Ishikawa (cell line): ENCODE results near the gene EIF4E1B.

Experiments used
- CEBPB ChIP-seq: IDR thresholded peaks from 2 replicates; pipeline ENCODE4 v1.6.1; 2012
- CREB1 ChIP-seq: IDR thresholded peaks from 2 replicates; pipeline ENCODE4 v1.6.1; 2012; ENCODE audit warnings: low read depth
- EGR1 ChIP-seq: IDR thresholded peaks from 2 replicates; pipeline ENCODE4 v1.6.1; 2012
- EP300 ChIP-seq: IDR thresholded peaks from 2 replicates; pipeline ENCODE4 v1.6.1; 2012; ENCODE audit warnings: borderline replicate concordance
- RAD21 ChIP-seq: IDR thresholded peaks from 2 replicates; pipeline ENCODE4 v1.6.1; 2012; ENCODE audit warnings: low read depth
- TAF1 ChIP-seq: IDR thresholded peaks from 2 replicates; pipeline ENCODE4 v1.6.1; 2012; ENCODE audit warnings: low read depth, mild to moderate bottlenecking
- TEAD4 ChIP-seq: IDR thresholded peaks from 2 replicates; pipeline ENCODE4 v1.6.1; 2012
- YY1 ChIP-seq: IDR thresholded peaks from 2 replicates; pipeline ENCODE4 v1.6.1; 2012; ENCODE audit warnings: low read depth
- TF ChIP-seq, protein P1 (sequence below): IDR thresholded peaks from 2 replicates; pipeline ENCODE4 v1.6.1; 2012
- TF ChIP-seq, protein P2 (sequence below): IDR thresholded peaks from 2 replicates; pipeline ENCODE4 v1.6.1; 2012; ENCODE audit warnings: low read depth, mild to moderate bottlenecking
- TF ChIP-seq, protein P3 (sequence below): IDR thresholded peaks from 2 replicates; pipeline ENCODE4 v1.6.1; 2012

DNA sequence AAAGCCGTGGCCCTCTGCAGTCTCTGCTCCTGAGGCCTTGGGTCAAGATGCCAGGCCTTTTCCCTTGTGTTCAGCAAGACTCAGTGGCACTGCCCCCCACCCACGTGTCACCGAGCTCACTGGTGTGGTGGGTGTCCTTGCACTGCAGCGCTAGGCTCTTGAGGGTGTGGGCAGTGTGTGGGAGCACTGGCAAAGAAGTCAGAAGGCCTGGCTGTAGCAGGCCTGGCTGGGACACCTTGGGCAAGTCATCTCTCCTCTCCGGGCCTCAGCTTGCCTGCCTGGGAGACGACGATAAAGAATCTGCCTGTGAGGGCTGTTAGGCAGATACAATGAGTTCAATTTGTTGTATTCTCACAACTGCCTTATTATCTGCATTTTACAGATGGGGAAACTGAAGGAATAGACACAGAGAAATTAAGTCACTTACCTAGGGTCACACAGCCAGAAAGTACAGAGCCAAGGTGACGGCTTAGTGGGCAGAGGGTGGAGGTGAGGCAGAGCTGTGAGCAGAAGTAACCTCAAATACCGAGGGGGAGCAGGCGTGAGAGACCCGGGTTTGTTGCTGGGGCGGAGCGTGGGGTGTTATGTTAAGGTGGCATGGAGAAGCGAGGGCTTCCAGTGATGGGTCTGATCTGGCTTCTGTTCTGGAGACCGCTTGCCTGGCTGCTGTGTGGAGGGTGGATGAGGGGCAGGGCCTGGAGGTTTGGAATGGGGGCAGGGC is 18.2 kb downstream of the EIF4E1B start:
- TF ChIP-seq RAD21, result no peak
- no peak for TF ChIP-seq EP300
- no peak for TF ChIP-seq TEAD4
- TF ChIP-seq, protein P1, sequence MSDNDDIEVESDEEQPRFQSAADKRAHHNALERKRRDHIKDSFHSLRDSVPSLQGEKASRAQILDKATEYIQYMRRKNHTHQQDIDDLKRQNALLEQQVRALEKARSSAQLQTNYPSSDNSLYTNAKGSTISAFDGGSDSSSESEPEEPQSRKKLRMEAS, result no peak
- TF ChIP-seq, protein P2, sequence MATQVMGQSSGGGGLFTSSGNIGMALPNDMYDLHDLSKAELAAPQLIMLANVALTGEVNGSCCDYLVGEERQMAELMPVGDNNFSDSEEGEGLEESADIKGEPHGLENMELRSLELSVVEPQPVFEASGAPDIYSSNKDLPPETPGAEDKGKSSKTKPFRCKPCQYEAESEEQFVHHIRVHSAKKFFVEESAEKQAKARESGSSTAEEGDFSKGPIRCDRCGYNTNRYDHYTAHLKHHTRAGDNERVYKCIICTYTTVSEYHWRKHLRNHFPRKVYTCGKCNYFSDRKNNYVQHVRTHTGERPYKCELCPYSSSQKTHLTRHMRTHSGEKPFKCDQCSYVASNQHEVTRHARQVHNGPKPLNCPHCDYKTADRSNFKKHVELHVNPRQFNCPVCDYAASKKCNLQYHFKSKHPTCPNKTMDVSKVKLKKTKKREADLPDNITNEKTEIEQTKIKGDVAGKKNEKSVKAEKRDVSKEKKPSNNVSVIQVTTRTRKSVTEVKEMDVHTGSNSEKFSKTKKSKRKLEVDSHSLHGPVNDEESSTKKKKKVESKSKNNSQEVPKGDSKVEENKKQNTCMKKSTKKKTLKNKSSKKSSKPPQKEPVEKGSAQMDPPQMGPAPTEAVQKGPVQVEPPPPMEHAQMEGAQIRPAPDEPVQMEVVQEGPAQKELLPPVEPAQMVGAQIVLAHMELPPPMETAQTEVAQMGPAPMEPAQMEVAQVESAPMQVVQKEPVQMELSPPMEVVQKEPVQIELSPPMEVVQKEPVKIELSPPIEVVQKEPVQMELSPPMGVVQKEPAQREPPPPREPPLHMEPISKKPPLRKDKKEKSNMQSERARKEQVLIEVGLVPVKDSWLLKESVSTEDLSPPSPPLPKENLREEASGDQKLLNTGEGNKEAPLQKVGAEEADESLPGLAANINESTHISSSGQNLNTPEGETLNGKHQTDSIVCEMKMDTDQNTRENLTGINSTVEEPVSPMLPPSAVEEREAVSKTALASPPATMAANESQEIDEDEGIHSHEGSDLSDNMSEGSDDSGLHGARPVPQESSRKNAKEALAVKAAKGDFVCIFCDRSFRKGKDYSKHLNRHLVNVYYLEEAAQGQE, result no peak
- TF ChIP-seq, protein P3, sequence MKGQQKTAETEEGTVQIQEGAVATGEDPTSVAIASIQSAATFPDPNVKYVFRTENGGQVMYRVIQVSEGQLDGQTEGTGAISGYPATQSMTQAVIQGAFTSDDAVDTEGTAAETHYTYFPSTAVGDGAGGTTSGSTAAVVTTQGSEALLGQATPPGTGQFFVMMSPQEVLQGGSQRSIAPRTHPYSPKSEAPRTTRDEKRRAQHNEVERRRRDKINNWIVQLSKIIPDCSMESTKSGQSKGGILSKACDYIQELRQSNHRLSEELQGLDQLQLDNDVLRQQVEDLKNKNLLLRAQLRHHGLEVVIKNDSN, result no peak
- no peak for TF ChIP-seq YY1
- no peak for TF ChIP-seq EGR1
- TF ChIP-seq TAF1, result no peak
- no peak for TF ChIP-seq CREB1
- TF ChIP-seq CEBPB, result no peak
